ENCODE results near the gene MIER2.
"Not testable (repeated sequence)": the region's sequence is repeated elsewhere in the genome, so short reads cannot be mapped to it uniquely, and the experiment has no call there.

The MIER2 gene

DNA sequence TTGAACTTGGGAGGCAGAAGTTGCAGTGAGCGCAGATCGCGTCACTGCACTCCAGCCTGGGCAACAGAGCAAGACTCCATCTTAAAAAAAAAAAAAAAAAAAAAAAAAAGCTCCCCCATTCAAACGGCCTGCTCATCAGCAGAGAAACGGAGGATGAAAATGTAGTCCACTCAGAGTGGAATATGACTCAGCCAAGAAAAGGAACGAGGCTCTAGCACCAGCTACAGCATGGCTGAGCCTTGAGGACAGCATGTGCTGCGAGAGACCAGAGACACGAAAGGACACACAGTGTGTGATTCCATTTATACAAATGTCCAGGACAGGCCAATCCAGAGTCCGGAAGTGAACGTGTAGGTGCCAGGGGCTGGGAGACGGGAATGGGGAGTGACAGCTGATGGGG is 18.1 kb upstream of the MIER2 start:
- no peak for DNase-seq (ENCODE audit: low read depth in 2 of 2, low spot score in 1 of 2)

DNA sequence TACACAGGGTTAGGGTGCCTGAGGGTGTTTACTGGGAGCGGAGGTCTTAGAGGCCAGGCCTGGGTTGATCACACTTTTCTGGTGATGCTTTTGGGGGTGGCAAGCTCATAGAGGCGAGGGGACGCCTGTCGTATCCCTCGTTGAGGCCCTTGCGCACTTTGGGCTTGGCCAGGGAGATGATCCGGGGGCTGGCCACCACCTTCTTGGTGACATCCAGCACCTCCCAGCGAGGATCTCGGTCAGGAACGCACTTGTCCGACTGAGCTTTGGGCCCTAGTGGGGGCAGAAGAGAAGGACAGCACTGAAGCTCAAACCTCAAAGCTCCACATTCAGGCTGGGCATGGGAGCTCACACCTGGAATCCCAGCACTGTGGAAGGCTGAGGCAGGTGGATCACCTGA is 17.6 kb upstream of the MIER2 start:
- no peak for DNase-seq (ENCODE audit: low read depth in 2 of 2, low spot score in 1 of 2)

DNA sequence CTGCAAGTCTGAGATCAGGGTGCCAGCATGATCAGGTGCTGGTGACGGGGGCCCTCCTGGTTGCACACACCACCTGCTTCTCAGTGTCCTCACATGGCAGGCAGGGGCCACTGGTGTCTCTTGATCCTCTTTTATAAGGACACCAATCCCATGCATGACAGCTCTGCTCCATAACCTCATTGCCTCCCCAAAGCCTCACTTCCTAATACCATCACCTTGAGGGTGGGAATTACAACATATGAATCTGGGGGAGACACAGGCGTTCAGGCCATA is 15.0 kb upstream of the MIER2 start:
- DNase-seq (ENCODE audit: low read depth in 2 of 2, low spot score in 1 of 2): no peak

DNA sequence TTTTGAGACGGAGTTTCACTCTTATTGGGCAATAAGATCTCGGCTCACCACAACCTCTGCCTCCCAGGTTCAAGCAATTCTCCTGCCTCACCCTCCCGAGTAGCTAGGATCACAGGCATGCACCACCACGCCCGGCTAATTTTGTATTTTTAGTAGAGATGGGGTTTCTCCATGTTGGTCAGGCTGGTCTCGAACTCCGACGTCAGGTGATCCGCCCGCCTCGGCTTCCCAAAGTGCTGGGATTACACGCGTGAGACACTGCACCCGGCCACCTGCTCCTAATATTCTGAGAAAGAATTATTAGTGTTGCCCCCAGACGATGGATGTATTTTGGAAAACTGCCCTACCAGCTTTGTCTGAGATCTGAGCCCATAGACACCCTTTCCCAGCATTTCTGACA is 10.9 kb upstream of the MIER2 start:
- DNase-seq (ENCODE audit: low read depth in 2 of 2, low spot score in 1 of 2): not testable (repeated sequence)

DNA sequence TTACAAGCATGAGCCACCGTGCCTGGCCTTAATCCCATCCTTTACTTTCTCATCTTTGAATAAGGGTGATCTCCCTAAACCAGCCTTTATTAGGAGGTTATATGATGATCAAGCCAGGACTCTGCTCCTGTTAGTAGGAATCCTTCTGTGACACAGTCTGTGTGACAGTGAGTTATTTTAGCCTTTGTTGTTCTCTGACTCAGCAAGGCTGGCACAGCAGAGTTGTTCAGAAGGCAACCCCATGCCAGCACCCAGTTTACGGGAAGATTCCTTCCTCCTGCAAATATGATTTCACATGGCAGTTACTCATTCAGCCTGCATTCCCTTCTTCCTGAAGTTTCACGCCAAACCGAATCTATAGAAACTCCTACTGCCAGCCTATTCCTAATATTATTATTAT is 10.5 kb upstream of the MIER2 start:
- DNase-seq (ENCODE audit: low read depth in 2 of 2, low spot score in 1 of 2): no peak

DNA sequence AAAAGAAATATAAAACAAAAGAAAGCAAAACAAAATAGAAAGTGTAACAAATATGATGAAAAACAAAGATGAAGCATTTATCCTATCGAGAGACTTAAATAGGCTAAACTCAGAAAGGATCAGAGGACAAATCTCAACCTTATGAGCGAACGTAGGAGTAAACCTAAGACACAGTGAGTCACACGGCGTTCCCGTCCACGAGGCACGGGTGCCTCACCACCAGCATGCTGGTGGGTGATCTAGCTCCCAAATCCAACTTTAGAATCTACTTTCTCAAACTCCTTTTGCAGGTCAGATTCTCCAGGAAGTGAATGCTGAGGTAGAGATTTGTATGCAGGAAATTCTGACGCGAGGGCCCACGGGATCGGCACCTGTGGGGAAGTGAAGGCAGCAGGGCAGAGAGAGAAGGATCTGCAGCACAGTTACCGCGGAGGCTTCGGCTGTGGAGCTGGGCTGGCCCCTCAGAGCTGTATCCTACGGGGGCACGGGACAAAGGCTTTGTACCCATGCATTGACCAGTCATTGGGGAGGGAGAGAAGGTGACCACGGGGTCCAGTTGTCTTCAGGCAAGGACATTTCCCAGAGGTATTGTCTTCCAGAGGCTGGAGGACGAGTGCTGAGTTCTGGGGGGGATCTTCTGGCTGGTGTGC is 7.5 kb upstream of the MIER2 start:
- no peak for DNase-seq (ENCODE audit: low read depth in 2 of 2, low spot score in 1 of 2)

DNA sequence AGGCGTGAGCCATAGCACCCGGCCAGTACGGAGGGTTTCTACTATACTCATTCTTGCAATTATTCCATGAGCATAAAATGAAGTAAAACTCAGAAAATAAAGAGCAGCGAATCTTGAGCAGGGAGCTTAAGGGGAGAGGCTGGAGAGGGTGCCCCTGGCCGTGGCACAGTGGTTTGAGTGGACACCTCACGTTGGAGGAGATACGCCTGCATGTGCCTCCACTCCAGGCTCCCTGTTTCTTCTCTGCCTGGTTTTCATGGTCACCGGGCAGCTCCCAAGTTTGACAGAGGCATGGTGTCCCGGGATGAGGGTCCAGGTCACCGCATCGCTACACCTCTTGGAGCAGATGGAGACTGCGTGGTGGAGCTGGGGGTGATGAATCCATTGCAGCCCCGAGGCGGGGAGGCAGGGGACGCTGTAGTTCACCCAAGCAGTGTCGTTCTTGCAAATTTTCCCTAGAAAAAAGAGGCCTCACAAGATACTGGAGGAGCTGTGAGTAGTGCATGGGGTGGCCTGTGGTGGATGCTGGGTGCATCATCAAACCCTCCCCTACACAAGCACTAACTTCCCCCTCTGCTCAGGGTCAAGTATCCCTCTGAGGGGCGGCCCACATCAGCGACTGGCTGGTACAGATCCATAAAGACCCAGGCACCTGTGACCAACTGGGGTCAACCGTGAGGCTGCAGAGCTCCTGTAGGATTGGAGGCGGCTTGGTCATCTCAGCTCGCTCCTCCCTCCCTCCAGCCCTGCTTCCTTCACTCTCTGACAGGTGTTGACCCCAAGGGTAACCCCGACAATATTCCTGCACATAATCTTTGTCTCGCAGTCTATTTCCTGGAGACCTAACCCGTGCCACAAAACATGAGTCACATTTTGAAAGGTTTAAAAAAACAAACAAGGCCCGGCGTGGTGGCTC is 3.6 kb upstream of the MIER2 start:
- no peak for DNase-seq (ENCODE audit: low read depth in 2 of 2, low spot score in 1 of 2)

DNA sequence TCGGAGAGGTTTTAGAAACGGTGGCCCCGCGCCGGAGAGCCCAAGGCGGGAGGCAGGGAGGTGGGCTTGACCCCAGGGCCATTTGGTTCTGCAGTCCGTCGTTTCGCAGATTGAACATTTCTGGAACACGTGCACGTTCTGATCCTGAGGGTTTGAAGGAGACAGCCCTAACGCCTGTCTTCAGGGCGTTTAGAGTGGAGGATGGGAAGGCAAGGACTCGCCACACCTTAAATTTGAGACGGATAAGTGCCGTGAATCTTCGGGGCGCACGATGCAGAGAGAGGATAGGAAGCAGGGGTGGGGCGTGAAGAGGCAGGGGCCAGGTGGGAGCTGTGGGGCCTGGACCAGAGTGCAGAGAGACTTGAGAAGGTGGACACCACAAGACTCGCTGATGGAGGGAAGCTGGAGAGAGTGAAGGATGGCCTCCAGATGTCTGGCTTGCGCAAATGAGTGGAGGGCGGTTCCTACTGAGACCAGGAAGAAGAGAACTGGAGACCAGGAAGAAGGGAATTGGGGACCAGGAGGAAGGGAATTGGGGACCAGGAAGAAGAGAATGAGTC is 804 bp upstream of the MIER2 start:
- no peak for DNase-seq (ENCODE audit: low read depth in 2 of 2, low spot score in 1 of 2)

DNA sequence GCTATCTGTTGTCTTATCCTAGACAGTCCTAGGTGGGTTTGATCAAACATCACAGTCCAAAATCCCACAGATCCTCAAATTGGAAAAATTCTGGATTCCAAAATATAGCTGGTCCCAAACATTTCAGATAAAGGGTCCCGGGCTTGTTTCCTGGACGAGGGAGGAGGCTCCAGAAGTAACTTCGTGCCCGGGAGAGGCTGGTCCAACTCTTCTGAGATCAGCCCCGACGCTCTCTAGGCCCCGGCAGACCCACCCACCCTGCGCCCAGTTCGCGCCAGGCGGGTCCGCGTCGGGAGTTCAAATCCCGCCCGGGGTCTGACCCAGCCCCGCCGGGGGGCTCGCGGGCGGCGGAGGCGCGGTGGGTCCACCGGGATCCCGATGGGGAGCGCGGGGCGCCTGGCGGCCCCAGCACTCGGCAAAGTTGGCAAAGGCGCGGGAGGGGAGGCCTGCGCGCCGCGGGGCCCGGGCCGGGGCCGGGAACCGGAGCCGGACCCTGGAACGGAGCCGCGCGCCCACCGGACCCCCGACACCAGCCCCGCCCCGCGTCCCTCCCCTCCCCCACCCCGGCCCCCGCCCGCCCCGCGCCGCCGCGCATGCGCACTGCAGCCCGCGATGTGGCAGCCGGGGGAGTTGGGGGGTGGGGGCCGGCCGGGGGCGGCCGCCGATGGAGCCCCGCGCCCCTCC is 513 bp downstream of the MIER2 start:
- no peak for DNase-seq (ENCODE audit: low read depth in 2 of 2, low spot score in 1 of 2)

DNA sequence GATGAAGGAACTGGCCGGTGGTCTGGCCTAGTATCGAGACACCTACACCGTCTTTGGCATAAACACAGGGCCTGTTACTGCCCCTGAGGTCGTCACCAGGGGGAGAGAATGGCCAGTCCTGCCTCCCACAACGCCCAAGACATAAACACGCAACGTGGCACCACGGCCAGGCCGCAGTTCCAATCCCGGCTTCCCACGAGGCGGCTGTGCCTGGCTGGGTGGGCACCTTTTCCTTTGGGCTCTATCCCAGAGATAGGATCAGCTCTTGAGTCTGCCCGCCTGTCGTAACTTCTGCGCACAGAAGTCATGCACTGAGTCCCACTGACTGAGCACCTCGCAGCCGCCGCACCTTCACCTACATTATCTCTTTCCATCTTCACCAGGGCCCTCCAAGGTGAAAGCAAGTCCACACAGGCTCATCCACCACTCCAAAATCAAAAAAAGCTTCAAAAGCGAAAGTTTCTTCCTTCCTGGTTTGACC is 1.1 kb downstream of the MIER2 start:
- DNase-seq (ENCODE audit: low read depth in 2 of 2, low spot score in 1 of 2): no peak

DNA sequence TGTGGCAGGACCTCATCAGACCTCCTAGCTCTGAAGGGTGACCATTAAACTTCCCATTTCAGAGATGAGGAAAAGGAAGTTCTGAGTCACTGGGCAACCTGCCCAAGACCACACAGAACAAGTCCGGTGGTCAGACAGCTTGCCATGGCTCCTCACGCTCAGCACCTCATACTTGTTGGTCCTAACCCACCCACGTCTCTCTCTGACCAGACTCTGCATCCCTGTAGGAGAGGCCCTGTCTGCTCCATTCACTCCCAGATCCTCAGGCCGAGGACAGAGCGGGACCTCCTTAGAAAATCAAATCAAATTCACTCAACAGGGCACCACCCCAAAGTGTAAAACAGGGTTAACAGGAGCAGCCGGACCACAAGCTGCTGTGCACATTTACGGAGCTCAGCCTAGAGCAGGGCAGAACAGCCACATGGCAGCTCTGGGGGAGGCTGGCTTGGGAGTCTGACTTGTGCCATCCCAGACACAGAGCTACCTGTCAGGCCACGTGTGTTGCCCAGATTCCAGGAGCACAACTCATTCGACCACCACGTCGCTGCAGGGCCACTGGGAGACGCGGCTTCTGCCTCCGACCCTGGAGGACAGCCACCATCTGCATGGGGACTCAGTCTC is 1.7 kb downstream of the MIER2 start:
- DNase-seq (ENCODE audit: low read depth in 2 of 2, low spot score in 1 of 2): no peak

DNA sequence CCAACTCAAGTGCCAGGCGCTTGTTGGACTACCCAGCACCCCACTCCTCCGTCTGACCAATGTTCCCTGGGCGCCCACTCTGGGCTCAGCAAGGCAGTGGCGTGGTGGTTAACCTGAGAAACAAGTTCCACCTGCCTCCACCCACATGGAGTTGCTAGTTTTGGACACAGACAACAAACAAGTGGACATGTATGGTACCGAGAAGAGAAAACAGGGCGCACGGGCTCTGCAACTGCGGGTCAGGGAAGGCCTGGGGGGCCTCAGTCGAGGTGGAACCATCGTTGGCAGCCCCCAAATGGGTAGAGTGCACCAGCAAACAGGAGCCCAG is 2.5 kb downstream of the MIER2 start:
- no peak for DNase-seq (ENCODE audit: low read depth in 2 of 2, low spot score in 1 of 2)

DNA sequence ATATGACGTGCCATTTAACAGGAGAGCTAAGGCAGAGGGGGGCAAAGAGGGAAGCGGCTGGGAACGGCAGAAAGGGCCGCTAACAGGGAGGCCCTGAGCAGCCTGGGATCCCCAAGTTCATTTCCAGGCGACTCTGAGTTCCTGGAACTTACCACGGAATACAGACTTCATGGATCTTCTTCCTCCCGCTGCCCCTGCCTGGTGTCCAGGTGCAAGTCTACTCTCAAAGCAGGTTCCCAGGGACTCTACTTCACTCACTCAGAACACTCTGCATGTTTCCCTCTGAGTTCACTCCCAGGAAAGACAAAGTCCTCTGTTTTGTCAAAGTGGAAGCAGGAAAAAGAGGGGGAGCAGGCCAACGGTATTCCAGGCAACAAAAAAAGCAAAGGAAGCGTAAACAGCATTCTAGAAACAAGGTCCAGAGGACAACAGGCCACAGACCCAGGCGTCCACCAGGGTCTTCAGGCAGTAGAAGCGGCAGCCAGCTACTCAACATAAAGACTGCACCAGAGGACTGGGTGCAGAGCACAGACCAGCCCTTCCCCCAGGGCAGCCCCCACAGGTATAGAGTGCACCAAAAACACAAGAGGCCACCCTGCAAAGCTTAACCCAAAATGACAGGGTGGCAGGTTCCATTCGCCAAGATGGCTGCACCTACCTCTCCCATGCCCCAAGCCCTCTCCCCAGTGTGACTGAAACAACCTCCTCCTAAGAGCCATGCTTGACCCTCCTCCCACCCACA is 3.0 kb downstream of the MIER2 start:
- DNase-seq (ENCODE audit: low read depth in 2 of 2, low spot score in 1 of 2): no peak

DNA sequence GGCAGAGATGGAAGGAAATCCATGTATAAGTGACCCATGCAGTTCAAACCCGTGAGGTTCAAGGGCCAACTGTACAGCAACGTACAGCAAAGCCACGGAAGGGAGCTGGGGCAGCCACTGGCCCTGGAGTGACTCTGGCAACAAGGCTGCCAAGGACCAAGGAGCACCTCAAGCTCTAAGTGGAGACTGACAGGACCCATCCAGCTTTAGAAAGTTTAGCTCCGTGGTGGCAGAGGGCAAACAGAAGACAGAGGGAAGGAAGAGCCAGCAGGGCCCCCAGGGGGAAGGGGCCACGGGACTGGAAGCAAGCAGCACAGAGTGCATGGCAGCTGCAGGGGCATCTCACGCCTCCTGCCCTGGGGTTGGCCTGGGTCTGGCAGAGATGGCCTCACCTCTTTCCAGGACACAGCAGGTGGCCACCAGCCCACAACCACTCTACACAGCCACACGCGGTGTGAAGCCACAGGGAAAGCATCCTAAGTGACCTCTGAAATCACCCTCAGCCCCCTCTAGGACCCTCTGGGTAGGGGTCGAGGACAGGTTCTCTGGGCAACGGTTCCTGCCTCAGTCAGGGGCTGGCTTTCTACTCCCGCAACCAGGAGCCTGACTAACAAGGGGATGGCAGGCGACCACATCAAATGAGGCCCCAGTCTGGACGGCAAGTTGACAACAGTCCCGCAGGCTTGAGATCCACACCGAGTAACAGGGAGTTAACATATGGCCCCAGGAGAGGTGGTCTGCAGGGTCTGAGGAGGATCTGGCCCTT is 3.8 kb downstream of the MIER2 start:
- no peak for DNase-seq (ENCODE audit: low read depth in 2 of 2, low spot score in 1 of 2)

DNA sequence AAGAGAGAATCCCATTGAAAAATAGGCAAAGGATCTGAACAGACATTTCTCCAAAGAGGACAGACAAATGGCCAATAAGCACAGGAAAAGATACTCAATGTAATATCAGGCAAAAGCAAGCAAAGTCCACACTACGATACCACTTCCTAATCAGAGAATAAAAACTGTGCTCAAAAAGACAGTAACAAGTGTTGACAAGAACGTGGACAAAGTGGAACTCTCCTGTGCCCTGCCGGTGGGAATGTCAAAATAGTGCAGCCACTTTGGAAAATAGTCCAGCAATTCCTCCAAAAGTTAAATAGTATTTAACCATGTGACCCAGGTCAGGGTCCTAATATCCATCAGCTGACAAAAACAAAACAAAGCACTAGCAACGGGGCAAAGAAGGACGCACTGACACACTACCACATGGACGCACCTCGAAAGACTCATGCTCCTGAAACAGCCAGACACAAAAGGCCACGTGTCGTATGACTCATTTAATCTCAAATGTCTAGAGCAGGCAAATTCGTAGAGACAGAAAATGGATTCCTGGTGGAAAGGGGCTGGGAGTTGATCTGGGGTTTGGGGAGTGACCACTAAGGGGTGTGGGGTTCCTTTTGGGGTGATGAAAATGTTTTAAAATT is 5.2 kb downstream of the MIER2 start:
- DNase-seq (ENCODE audit: low read depth in 2 of 2, low spot score in 1 of 2): no peak

DNA sequence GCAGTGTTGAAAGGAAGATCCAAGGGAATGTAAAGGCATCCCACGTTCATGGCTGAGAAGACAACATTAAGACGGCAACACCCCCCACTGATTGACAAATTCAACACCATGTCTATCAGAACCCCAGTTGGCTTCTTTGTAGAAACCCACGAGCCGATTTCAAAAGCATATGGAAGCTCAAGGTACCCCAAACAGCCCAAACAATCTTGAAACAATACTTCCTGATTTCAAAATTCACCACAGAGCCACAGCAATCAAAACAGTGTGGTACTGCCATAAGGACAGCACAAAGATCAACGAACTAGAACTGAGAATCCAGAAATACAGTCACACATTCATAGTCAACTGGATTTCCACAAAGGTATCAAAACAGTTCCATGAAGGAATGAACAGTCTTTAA is 6.2 kb downstream of the MIER2 start:
- DNase-seq (ENCODE audit: low read depth in 2 of 2, low spot score in 1 of 2): no peak

DNA sequence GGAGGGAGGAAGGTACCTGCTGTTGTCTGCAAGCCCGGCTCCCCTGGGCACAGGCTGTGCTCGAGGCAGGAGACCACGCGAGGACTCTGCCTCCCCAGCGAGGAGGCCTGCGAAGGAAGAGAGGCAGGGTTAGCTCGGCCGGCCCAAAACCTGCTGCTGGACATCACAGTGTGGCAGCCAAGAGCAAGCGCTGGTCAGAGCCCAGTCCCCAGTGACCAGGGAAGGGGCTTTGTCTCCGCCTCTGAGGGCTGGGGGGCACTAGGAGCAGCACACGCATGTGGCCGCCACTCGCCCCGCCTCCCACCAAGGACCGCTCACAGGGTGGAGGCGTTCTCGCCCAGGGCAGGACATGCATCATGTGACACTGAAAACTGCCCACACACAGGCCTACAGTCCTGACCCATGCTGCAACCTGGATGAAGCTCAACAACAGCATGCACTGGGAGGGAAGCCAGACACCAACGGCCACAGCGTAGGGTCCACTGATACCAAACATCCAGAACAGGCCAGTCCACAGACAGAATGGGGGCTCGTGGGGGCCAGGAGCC is 8.5 kb downstream of the MIER2 start:
- DNase-seq (ENCODE audit: low read depth in 2 of 2, low spot score in 1 of 2): no peak

DNA sequence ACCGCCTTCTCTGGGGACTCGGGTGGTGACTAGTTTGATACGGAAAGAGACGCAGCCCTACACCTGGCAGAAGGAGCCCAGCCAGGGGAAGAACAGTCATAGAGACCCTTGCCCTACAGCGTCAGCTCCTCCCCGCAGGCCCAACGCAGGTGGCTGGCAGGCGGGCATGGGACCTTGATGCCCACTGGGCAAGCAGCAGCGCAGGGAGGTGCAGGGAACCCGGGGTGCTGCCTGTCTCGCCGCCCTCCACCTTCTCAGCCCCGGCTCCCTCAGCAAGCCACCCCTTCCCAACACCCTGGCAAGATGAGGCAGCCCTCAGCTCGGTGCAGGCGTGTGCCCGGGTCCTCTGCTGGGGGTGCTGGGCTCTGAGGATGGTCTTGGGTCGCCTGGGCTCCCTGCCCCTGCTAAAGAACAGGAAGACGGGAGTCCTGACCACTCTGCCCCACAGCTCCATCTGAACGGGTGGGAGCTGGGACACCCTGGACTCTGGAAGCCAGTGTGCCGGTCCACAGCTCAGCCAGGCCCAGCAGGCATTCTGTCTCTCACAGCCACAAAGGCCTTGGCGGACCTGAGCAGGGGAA is 9.0 kb downstream of the MIER2 start:
- DNase-seq (ENCODE audit: low read depth in 2 of 2, low spot score in 1 of 2): no peak

DNA sequence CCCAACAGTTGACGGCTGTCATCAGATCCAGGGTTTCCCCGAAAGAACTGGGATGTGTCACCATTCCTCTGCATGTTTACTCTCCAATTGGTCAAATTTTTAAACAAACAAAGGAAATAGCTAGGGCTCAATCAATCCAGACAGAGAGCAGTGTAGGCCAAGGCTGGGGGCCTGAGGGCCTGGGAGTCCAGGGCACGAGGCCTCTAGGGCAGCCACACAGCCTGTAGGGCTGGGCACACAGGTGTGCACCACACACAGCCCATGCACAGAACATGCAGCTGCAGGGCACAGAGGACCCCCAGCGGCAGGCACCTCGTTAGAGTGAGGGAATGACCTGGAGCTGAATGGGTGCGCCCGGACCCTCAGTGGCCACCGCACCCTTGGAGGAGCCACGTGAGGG is 9.5 kb downstream of the MIER2 start:
- no peak for DNase-seq (ENCODE audit: low read depth in 2 of 2, low spot score in 1 of 2)
